HG02943 (cell line): ENCODE results near the gene PRPH2.
"Not testable (repeated sequence)": the region's sequence is repeated elsewhere in the genome, so short reads cannot be mapped to it uniquely, and the experiment has no call there.

Experiments
- ATAC-seq: cut with Tn5 transposase; IDR thresholded peaks from one replicate; pipeline ENCODE4 v1.9.1; 2021; ENCODE audit warnings: mild to moderate bottlenecking, low read depth, moderate library complexity; ENCODE audit not compliant: unreplicated experiment

Gene PRPH2

DNA sequence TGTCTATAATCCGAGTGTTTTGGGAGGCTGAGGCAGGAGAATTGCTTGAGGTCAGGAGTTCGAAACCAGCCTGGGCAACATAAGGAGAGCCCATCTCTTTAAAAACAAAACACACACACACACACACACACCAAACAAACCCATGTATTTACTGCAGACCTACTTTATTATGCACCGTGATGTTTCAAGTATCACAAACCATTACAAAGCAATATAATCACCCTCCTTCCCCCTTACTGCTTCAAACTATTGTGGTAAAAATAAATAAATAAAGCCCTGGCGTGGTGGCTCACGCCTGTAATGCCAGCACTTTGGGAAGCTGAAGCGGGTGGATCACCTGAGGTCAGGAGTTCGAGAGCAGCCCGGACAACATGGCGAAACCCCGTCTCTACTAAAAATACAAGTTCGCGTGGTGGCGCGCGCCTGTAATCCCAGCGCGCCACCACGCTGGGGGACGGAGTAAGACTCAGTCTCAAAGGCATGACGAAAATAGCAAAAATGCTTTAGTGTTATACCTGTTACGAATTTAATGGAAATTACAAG, 22.0 kb upstream of the PRPH2 start:
- ATAC-seq: no peak

DNA sequence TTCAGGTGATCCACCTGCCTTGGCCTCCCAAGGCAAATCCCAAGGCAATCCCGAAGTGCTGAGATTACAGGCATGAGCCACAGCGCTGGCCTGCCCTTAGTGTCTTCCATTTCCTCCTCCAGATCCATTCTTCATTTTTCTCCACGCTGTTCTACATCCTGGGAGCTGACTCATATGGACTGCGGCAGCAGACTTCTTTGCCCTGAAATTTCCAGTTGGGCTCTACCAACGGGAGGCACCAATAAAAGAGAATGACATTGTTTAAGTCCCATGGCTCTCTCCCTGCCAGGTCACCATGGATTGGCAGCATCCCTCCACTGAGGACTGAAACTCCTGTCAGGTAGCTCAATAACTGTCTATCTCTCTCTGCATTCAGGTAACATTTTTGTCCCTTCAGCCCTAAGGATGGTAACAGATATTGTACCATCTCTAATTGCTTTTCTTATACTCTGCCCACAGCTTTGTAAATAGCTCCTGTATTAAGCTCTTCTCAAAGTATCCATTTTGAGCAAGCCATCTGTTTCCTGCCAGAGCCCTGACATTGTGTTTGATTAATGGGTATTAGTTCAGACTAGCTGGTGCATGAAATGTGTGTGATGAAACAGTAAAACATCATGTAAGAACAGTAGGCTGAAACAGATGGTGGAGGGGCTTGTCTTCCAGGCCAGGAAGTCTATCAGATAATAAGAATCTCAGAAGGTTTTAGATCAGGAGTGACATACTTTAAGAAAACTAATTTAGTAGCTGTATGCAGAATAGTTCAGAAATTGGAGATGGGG, 19.9 kb upstream of the PRPH2 start:
- ATAC-seq: no peak

DNA sequence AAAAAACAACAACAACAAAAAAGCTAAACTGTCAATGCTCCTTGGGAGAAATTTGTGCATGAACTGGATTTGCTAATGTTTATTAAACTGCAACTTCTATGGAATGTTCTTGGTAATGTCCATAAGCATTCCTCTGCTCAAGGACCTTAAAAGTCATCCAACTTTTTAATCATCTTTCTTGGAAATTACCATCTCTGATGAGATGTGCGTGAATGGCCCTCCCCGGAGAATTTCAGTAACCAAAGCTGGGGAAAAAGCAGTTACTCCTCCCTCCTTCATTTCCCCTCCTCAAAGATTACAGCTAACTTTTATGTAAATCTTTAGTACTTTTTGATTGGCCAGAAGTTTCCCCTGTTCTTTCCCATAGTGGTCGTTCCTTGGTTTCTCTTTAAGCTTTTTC, 18.3 kb upstream of the PRPH2 start:
- no peak for ATAC-seq

DNA sequence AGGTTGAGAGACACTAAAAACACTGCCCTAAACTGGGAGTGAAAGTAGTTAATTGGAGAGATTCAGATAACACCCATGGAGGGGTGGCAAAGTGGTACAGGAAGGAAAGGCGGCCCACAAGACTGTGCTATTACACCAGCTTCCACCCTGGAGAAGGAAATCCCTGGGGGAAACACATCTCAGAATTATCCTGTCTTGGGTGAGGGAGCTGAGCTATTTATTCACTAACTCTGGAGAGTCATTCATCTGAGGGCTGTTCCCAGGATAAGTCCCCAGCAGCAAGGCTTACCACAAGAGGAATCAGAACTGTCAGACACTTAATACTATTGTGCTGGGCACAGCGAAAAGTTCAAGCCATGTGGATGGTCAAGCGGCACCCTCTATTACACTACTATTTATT, 13.6 kb upstream of the PRPH2 start:
- no peak for ATAC-seq

DNA sequence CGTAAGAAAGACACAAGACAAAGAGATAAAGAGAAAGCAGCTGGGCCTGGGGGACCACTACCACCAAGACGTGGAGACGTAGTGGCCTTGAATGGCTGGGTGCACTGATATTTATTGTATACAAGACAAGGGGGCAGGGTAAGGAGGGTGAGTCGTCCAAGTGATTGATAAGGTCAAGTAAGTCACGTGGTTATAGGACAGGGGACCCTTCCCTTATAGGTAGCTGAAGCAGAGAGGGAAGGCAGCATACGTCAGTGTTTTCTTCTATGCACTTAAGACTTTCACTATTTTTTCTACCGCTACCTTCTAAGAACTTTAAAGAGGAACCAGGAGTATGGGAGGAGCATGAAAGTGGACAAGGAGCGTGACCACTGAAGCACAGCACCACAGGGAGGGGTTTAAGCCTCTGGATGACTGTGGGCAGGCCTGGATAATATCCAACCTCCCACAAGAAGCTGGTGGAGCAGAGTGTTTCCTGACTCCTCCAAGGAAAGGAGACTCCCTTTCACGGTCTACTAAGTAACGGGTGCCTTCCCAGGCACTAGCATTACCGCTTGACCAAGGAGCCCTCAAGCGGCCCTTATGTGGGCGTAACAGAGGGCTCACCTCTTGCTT, 11.6 kb upstream of the PRPH2 start:
- not testable (repeated sequence) for ATAC-seq

DNA sequence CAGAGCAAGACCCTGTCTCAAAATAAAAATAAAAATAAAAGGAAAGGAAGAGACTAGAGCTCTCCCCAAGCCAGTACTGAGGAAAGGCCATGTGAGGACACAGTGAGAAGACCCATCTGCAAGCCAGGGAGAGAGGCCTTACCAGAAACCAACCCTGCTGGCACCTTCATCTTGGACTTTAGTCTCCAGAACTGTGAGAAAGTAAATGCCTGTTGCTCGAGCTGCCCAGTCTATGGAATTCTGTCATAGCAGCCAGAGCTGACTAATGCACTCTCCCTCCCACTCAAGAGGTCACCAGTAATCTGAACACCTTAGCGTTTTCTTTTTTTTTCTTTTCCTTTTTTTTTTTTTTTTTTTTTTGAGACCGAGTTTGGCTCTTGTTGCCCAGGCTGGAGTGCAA, 7.3 kb upstream of the PRPH2 start:
- no peak for ATAC-seq

DNA sequence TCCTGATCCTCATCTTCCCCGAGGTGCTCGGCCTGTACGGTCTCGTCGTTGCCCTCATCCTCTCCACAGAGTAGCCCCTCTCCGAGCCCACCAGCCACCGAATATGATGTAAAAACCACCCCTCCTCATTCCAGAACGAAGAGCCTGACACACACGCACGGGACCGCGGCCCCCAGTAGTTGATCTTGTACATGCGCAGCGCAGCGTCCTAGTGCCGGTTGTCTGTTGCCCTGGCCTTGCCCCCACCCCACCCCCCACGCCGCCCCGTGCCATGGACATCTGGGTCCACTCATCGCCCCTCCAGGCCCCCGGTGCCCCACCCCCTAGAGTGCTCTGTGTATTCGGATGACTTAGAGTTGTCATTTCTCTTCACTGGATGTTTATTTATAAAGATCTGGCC, 5.2 kb upstream of the PRPH2 start:
- ATAC-seq: no peak

DNA sequence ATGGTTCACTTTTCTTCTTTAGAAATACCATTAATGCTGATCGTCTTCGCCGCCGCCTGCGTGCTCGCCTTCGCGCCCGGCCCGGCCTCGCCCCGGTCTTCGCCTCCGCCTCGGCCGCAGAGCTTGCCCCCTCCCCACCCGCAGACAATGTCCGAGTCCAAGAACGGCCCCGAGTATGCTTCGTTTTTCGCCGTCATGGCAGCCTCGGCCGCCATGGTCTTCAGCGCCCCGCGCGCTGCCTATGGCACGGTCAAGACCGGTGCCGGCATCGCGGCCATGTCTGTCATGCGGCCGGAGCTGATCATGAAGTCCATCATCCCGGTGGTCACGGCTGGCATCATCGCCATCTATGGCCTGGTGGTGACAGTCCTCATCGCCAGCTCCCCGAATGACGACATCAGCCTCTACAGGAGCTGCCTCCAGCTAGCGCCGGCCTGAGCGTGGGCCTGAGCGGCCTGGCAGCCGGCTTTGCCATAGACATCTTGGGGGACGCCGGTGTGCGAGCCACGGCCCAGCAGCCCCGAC, 4.8 kb upstream of the PRPH2 start:
- ATAC-seq: no peak

DNA sequence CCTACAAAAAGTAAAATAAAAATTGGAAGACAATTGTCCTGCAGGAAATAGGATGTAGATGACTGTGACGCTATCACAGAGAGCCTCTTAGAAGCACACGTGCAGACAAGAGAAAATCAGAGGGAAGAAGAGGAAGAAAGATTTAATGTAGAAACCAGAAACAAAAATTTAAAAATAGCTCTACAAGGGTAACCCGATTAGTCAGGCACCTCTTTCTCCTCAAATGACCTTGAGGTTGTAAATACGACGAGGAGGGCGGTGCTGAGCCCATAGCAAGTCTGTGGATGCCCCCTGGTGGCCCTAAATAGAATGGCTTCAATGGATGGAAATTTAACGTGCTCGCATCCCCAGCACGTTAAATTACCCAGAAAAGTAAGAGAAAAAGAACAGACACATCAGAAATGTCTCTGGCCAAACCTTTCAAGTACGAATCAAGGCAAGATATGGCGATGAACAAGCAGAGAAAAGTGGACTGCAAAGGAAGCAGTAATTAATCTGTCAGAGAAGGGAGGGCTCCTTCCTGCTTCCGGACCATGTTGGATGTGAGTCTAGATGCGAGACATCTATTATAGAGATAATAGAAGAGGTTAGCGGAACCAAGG, 4.2 kb upstream of the PRPH2 start:
- peak; percentile 69 for ATAC-seq

DNA sequence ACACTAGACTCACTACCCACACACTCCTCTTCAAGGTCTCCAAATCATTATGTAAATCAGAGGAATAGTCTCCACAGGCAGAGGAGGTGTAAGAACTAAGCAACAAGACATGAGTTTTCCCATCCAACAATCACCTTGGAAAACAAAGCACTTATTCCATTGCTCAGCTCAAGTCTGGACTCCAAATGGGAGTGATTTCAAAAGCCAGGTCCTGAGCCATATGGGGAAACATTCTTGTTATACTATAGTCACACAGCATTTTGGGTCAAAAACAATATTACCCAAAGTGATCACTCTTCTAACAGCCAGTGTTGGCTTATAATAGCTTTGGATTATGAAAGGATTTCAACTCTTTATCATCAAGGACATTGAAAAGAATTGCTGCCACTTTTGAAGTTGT, 3.6 kb upstream of the PRPH2 start:
- no peak for ATAC-seq

DNA sequence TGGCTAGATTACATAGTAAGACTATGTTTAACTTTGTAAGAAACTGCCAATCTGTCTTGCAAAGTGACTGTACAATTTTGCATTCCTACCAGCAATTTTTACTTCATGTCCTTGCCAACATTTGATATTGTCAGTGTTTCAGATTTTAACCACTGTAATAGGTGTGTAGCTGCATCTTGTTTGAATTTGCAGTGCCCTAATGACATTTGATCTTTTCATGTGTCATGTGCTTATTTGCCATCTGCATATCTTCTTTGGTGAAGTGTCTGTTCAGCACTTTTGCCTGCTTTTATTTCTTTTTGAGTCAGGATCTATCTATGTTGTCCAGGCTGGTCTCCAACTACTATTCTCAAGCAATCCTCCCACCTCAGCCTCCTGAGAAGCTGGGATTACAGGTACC, 2.4 kb upstream of the PRPH2 start:
- no peak for ATAC-seq

DNA sequence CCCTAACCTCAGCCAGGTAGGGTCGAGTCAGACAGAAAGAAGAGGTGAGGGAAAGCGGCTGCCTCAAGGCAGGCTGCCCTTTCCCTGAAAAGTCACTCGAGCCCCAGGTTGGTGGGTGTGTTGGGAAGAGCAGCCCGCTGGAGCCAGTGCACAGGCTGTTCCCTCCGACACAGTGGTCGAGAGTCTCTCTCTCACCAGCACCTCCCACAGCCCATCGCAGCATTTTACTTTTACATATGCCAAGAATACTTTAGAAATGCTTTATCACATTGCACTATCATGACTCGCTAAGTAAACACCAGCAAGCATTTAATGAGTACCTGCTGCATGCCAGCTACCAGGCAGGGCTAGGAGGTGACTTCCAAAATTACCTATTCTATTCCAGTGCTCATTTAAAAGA, 1.7 kb downstream of the PRPH2 start:
- ATAC-seq: no peak

DNA sequence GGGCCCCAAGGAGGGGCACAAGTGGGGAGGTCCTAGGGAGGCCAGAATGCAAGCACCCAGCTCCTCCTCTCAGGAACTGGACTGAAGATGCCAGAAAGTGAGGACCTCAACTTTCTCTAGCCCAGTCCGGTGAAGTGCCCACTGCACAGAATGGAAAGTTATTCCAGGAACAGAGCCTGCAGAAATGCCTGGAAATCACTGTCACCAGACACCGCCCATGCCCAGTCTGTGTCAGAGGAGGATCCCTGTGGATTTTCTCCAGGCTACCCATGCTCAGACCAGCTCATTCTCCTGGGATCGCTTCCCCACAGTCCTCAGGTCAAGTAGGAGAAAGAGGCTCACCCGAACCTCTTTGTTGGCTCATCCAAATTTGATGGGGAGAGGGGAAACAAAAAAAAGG, 6.5 kb downstream of the PRPH2 start:
- no peak for ATAC-seq

DNA sequence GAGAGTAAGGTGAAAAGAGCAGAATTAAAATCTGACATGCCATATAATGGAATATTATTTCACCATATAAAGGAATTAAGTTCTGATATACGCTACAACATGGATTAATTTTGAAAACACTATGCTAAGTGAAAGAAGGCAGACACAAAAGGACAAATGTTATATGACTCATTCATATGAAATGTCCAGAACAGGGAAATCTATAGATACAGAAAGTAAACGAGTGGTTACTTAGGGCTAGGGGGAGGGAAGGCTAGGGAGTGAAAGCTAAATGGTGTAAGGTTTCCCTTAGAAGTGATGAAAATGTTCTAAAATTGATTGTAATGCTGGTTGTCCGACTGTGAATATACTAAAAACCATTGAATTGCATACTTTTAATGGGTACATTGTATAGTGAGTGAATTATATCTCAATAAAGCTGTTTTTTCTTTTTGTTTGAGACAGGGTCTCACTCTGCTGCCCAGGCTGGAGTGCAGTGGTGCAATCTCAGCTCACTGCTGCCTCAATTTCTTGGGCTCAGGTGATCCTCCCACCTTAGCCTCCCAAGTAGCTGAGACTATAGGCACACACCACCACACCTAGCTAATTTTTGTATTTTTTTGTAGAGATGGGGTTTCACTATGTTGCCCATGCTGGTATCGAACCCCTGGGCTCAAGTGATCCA, 8.2 kb downstream of the PRPH2 start:
- no peak for ATAC-seq

DNA sequence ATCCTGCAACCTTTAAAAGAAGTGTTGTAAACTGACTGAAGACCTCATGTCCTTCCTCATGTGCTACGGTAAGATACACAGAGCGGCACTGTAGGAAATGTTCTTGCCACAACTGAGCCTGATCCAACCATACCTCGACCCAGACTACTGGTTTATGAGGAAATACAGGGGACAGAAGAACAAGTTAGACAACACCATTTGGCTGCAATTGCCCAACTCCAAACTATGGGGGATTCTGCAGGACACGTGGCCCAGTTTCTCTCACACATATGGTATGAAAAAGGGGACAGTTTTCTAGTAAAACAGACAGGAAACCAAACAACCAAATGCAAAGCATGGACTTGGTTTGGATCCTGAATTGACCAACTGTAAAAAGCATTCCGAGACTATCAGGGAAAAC, 10.5 kb downstream of the PRPH2 start:
- no peak for ATAC-seq

DNA sequence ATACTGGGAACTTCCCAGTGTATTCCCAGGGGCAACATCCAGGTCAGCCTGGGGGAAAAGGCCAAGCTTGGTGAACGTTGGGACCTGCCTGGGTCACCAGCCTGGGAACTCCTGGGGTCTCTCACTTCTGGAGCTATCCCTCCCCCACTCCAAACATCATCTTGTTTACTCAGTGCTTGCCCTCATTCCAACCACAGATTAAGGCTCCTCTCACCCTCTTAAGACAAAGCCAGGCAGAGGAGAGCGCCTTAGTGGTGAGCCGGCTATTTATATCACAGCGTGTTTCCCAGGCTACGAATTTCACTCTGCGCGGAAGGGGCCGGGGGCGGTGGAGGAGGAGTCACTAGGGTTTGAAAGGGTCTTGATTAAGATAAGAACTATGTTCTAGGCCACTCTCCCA, 12.1 kb downstream of the PRPH2 start:
- ATAC-seq: no peak

DNA sequence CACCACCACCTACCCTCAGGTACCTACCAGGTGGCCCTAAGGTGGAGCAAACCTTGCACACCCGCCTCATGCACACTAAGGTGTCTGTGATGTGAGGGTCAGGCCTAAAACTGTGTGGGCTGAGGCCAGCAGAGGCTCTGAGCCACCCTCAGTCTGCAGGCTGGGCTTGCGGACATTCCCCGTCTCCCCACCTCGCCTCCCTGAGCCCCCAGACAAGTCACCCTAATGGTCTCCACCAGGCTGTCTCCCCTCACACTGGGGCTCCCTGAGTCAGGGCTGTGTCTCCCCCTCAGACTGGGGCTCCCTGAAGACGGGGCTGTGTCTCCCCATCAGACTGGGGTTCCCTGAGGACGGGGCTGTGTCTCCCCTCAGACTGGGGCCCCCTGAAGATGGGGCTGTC, 12.5 kb downstream of the PRPH2 start:
- ATAC-seq: no peak

DNA sequence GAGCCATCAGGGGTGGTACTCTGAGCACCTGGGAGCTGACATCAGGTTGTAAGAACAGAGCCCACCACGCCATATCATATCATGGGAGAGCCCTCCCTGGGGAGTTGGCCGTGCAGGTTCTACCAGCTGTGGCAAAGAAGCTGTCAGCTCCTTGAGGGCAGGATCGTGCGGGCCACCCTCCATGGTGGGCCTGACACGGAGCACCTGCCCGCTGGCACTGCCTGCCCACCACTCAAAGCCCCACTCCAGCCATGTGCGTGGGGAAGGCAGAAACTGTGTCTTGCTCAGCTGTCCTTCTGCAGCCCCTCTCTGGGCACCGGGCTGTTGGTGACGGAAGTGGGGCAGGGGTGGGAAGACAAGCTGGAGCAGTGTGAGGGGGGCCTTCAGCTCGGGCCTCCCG, 14.3 kb downstream of the PRPH2 start:
- no peak for ATAC-seq

DNA sequence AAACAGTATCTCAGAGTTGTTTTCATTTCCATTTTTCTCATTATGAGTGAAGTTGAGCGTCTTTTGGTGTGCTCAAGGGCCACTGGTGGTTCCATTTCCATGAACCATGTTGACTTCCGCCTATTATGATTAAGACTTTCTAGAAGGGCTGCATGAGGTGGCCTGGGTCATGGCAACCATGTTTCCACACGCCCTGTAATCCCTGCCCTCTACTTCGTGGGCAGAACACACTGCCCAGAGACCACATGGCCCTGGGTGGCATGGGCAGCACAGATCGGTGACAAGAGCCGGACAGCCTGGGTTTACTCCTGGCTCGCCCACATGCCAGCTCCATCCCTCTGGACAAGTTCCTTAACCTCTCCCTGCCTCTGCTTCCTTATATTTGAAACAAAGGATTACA, 14.8 kb downstream of the PRPH2 start:
- ATAC-seq: no peak

DNA sequence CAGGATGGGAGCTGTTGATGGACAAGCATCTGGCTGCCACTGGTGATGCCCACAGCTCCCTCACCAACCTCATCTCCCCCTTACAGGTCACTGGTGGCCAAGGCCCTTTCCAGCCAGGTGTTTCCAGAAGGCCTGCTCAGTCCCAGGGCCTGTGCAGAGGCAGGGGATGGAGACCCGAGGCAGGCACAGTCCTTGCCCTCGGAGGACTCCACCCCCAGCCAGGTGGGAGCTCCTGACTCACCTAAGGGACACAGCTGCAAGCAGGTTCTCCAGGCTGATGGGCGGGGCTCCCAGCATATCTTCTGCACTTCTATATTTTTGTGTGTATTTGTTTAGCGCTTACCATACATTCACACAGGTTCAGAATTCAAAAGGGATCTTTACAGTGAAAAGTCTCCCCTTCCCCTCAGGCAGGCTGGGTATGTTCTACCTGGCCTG, 17.4 kb downstream of the PRPH2 start:
- ATAC-seq: no peak
